Fibroblast of pulmonary artery (primary cell): ENCODE measurements around the gene EVPL.

Experiments
- DNase-seq: peaks from one replicate; pipeline ENCODE4 v3.0.0-alpha.2; 2010; ENCODE audit warnings: low read depth
- H3K4me3 ChIP-seq: replicated peaks from 2 replicates; pipeline ENCODE4 v1.5.1; 2011; ENCODE audit warnings: low read depth, mild to moderate bottlenecking, control low read depth, low read length, moderate library complexity
- TF ChIP-seq, protein P1 (sequence below): IDR thresholded peaks from 2 replicates; pipeline ENCODE4 v1.5.1; 2011; ENCODE audit warnings: mild to moderate bottlenecking, control low read depth, low read length, inconsistent platforms; ENCODE audit errors: missing control alignments

The EVPL gene

GRCh38 chr17:76009969-76010661, 17.0 kb downstream of the EVPL start:
- TF ChIP-seq, protein P1, sequence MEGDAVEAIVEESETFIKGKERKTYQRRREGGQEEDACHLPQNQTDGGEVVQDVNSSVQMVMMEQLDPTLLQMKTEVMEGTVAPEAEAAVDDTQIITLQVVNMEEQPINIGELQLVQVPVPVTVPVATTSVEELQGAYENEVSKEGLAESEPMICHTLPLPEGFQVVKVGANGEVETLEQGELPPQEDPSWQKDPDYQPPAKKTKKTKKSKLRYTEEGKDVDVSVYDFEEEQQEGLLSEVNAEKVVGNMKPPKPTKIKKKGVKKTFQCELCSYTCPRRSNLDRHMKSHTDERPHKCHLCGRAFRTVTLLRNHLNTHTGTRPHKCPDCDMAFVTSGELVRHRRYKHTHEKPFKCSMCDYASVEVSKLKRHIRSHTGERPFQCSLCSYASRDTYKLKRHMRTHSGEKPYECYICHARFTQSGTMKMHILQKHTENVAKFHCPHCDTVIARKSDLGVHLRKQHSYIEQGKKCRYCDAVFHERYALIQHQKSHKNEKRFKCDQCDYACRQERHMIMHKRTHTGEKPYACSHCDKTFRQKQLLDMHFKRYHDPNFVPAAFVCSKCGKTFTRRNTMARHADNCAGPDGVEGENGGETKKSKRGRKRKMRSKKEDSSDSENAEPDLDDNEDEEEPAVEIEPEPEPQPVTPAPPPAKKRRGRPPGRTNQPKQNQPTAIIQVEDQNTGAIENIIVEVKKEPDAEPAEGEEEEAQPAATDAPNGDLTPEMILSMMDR: no peak
- no peak for DNase-seq
- H3K4me3 ChIP-seq: no peak overlapping the region

- TF ChIP-seq, protein P1: no peak
- no peak for DNase-seq
- no peak overlapping the region for H3K4me3 ChIP-seq
These were observed 17.7 kb downstream of the EVPL start for GRCh38 chr17:76009447-76009846.

GRCh38 chr17:76008630-76009425, 18.3 kb downstream of the EVPL start:
- TF ChIP-seq, protein P1: no peak
- DNase-seq: no peak
- no peak overlapping the region for H3K4me3 ChIP-seq

GRCh38 chr17:76008208-76008607, 18.9 kb downstream of the EVPL start:
- no peak for DNase-seq
- TF ChIP-seq, protein P1: no peak
- no peak overlapping the region for H3K4me3 ChIP-seq

DNA sequence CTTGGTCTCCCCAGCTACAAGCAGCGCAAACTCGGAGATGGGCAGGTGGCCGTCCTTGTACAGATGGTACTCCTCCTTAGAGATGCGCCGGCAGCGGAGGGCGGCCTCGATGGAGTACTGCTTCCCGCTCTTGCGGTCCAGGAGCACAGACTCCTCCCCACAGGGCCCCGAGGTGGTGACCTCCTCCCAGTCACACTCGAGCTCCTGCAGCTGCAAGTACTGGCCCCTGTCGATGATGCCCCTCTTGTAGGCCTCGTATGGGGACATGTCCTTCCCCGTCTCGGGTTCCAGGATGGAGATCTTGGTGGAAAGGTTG, 19.3 kb downstream of the EVPL start:
- TF ChIP-seq, protein P1: no peak
- H3K4me3 ChIP-seq: no peak overlapping the region
- DNase-seq: no peak

DNA sequence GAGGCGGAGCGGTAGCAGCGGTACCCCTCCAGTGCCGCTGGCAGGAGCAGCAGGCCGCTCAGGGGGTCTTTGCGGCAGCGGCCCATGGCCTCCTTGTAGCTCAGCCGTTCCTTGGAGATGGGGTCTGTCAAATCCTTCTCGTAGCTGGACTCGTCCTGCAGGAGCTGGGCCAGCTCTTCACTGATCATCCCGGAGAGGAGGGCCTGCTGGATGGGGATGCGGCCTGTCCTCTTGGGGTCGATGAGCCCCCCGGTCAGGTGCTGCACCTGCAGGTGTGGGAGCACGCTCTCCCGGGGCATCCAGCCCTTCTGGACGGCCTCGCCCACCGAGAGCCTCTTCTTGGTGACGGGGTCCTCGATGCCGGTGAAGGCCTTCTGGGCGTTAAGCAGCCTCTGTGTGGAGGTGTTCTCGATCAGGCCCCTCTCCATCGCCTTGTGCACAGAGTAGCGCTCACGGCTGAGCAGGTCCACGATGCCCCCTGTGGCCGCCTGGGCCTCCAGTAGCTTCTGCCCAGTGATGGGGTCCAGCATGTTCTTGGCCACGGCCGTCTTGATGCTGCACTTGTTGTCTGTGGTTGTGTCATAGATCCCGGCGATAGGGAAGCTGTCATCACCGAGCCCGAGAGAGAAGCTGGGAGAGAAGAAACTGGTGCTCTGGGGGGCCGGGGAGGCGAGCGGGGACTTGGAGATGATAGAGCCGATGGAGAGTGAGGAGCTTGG, 19.8 kb downstream of the EVPL start:
- TF ChIP-seq, protein P1: no peak
- no peak overlapping the region for H3K4me3 ChIP-seq
- no peak for DNase-seq
